HepG2 (cell line): ENCODE results near the gene MSGN1. TPM values are rescaled to one million over a fixed set of nuclear protein-coding genes. Genes with fewer than 3 reads are reported as not detected.

Experiments
- ATAC-seq: fragments of 200-7000 bp; cut with Tn5 transposase; 3 replicates; pipeline ENCODE4 v1.9.1; 2020; ENCODE audit warnings: mild to moderate bottlenecking, moderate library complexity
- BruUV-seq: library from RNA; stranded (reverse); fragments of 400-500 nt; replicated peaks from 2 replicates; lab custom pipeline; 2021; lab: Mats Ljungman, UMichigan
- CTCF ChIA-PET: fragments of 300-600 bp; formaldehyde crosslinking; extraction: SDS; loops from one replicate; lab custom pipeline; 2021; ENCODE audit warnings: low total read pairs, inconsistent platforms, low intra/inter-chr PET ratio; lab: Yijun Ruan, JAX
- POLR2A ChIA-PET: fragments of 350-600 bp; sonication (Branson Sonifier 250); formaldehyde crosslinking; loops from one replicate; lab custom pipeline; 2020; ENCODE audit warnings: antibody characterized with exemption, inconsistent platforms; lab: Yijun Ruan, JAX
- DNase-seq: peaks from one replicate; pipeline ENCODE4 v3.0.0-alpha.2; 2015; ENCODE audit warnings: low spot score
- FAIRE-seq: peaks from 3 replicates; lab custom pipeline; 2011; peaks lifted over from hg19 to GRCh38; lab: Jason Lieb, UNC
- H2AFZ ChIP-seq: one replicate; pipeline ENCODE4 v1.6.1; 2011; ENCODE audit warnings: low read length, inconsistent platforms
- H3K27ac ChIP-seq: fragments of 300-600 bp; 3 replicates; pipeline ENCODE4 v1.8.0; 2011; ENCODE audit warnings: mixed run types, mild to moderate bottlenecking, mixed read lengths, low read length, inconsistent platforms; ENCODE audit not compliant: insufficient read depth; ENCODE audit errors: extremely low read length
- H3K27me3 ChIP-seq, 2 experiments: fragments of 200-600 bp in 1 of 2; 2 replicates in 1 of 2; 3 replicates in 1 of 2; pipeline versions ENCODE4 v1.6.0 to v1.8.0; 2011; ENCODE audit warnings: low read length in 2 of 2, mild to moderate bottlenecking in 2 of 2, moderate library complexity in 2 of 2, inconsistent platforms in 1 of 2; ENCODE audit not compliant: insufficient read depth in 2 of 2, control insufficient read depth in 1 of 2
- H3K36me3 ChIP-seq, 2 experiments: fragments of 200-600 bp in 1 of 2; replicated peaks in 1 of 2; 2 replicates in 1 of 2; 3 replicates in 1 of 2; pipeline versions ENCODE4 v1.5.1 to v1.8.0; 2011; ENCODE audit warnings: low read length in 2 of 2, inconsistent platforms in 1 of 2; ENCODE audit not compliant: insufficient read depth in 2 of 2, control insufficient read depth in 1 of 2
- H3K4me1 ChIP-seq: 2 replicates; pipeline ENCODE4 v1.5.1; 2012; ENCODE audit warnings: low read length, inconsistent platforms; ENCODE audit not compliant: insufficient read depth
- H3K4me2 ChIP-seq: 2 replicates; pipeline ENCODE4 v1.6.0; 2011; ENCODE audit warnings: low read depth, low read length, inconsistent platforms
- H3K4me3 ChIP-seq, 3 experiments: fragments of 200-600 bp in 1 of 3; sonication (generic), shearing (Covaris generic) in 1 of 3; replicated peaks in 1 of 3; 2 replicates each; pipeline ENCODE4 v1.5.1; 2011 to 2016; ENCODE audit warnings: low read length in 3 of 3, inconsistent platforms in 2 of 3, low read depth in 2 of 3, mild to moderate bottlenecking in 2 of 3, control low read depth in 1 of 3, mixed read lengths in 1 of 3; ENCODE audit not compliant: insufficient read depth in 1 of 3
- H3K79me2 ChIP-seq: one replicate; pipeline ENCODE4 v1.6.1; 2011; ENCODE audit warnings: low read length, inconsistent platforms; ENCODE audit not compliant: insufficient read depth
- H3K9ac ChIP-seq: 2 replicates; pipeline ENCODE4 v1.6.0; 2011; ENCODE audit warnings: mild to moderate bottlenecking, low read depth, low read length, inconsistent platforms; ENCODE audit not compliant: insufficient read depth
- H3K9me3 ChIP-seq: 2 replicates; pipeline ENCODE4 v1.5.1; 2012; ENCODE audit warnings: mild to moderate bottlenecking, low read length
- H4K20me1 ChIP-seq: 2 replicates; pipeline ENCODE4 v1.6.0; 2011; ENCODE audit warnings: inconsistent platforms, mild to moderate bottlenecking, low read length, moderate library complexity; ENCODE audit not compliant: insufficient read depth
- ATF2 ChIP-seq: sonication (generic); formaldehyde crosslinking; IDR thresholded peaks from 2 replicates; pipeline ENCODE4 v1.4.0; 2020; ENCODE audit warnings: missing genetic modification reagents
- ATF7-NPFF ChIP-seq: sonication (generic); formaldehyde crosslinking; IDR thresholded peaks from 2 replicates; pipeline ENCODE4 v1.8.1; 2023; ENCODE audit warnings: mild to moderate bottlenecking, low read depth, missing genetic modification reagents, moderate library complexity
- BCL6 ChIP-seq: IDR thresholded peaks from 2 replicates; pipeline ENCODE4 v1.6.1; 2016; ENCODE audit warnings: missing genetic modification reagents, missing compliant biosample characterization
- CBX2 ChIP-seq, 2 experiments: fragments of 200-600 bp in 1 of 2; sonication (generic); formaldehyde crosslinking in 1 of 2; IDR thresholded peaks; 2 replicates each; pipeline versions ENCODE4 v1.7.0 to v1.8.1; 2018 to 2022; ENCODE audit warnings: low read depth in 2 of 2, low read length in 1 of 2, mild to moderate bottlenecking in 1 of 2, missing genetic modification reagents in 1 of 2
- CERS6 ChIP-seq: sonication (generic); formaldehyde crosslinking; IDR thresholded peaks from 2 replicates; pipeline ENCODE4 v1.5.0; 2020; ENCODE audit warnings: missing genetic modification reagents
- FOXP1 ChIP-seq, 2 experiments: fragments of 450-650 bp in 1 of 2; IDR thresholded peaks; 2 replicates each; pipeline ENCODE4 v1.6.1; 2017 to 2018; ENCODE audit warnings: antibody characterized with exemption in 1 of 2
- GRHL1 ChIP-seq: sonication (generic); formaldehyde crosslinking; conservative IDR thresholded peaks from 2 replicates; pipeline ENCODE4 v1.8.0; 2022; ENCODE audit warnings: missing genetic modification reagents
- MAFG ChIP-seq: sonication (generic); formaldehyde crosslinking; IDR thresholded peaks from 2 replicates; pipeline ENCODE4 v1.5.1; 2020; ENCODE audit warnings: mild to moderate bottlenecking, missing genetic modification reagents
- MED13 ChIP-seq: sonication (generic); formaldehyde crosslinking; IDR thresholded peaks from 2 replicates; pipeline ENCODE4 v1.5.0; 2020; ENCODE audit warnings: missing genetic modification reagents
- TEAD2 ChIP-seq: sonication (generic); formaldehyde crosslinking; IDR thresholded peaks from 2 replicates; pipeline ENCODE4 v1.9.0; 2021; ENCODE audit warnings: missing genetic modification reagents
- TFAP4 ChIP-seq: sonication (generic); IDR thresholded peaks from 2 replicates; pipeline ENCODE4 v1.6.1; 2016; ENCODE audit warnings: low read depth, borderline replicate concordance
- TGIF2 ChIP-seq: IDR thresholded peaks from 2 replicates; pipeline ENCODE4 v1.6.1; 2016; ENCODE audit warnings: control low read depth, missing compliant biosample characterization
- TP53 ChIP-seq: sonication (generic); formaldehyde crosslinking; conservative IDR thresholded peaks from 2 replicates; pipeline ENCODE4 v1.4.0; 2020; ENCODE audit warnings: missing genetic modification reagents
- U2AF1 ChIP-seq: fragments of 200-400 bp; formaldehyde crosslinking; optimal IDR thresholded peaks from 2 replicates; pipeline ENCODE3; 2017; ENCODE audit warnings: mild to moderate bottlenecking, low read depth, low read length
- ZBTB7B ChIP-seq: sonication (generic); formaldehyde crosslinking; IDR thresholded peaks from 2 replicates; pipeline ENCODE4 v1.4.0; 2020; ENCODE audit warnings: missing genetic modification reagents
- ZMAT3 ChIP-seq: sonication (generic); formaldehyde crosslinking; conservative IDR thresholded peaks from 2 replicates; pipeline ENCODE4 v1.7.0; 2021; ENCODE audit warnings: missing genetic modification reagents
- ZNF749 ChIP-seq: sonication (generic); formaldehyde crosslinking; IDR thresholded peaks from 2 replicates; pipeline ENCODE4 v1.8.0; 2022; ENCODE audit warnings: mild to moderate bottlenecking, missing genetic modification reagents, moderate library complexity, borderline replicate concordance
- ZSCAN21 ChIP-seq: sonication (generic); formaldehyde crosslinking; IDR thresholded peaks from 2 replicates; pipeline ENCODE4 v1.8.0; 2022; ENCODE audit warnings: mild to moderate bottlenecking, missing genetic modification reagents, moderate library complexity, borderline replicate concordance
- WGBS: methylation state at CpG from one replicate; pipeline ENCODE4 v1.1.6; 2017; ENCODE audit warnings: low lambda C conversion rate; 5-methylcytosine and 5-hydroxymethylcytosine counted together
- in situ Hi-C: cut with HindIII; loops from 2 replicates; pipeline ENCODE4 v1.10.0; 2017; ENCODE audit warnings: low pct_unique_long_range_greater_than_20kb; ENCODE audit not compliant: extremely low pct_ligation_motif_present
- intact Hi-C: fragments of 100-400 bp; cut with micrococcal nuclease; formaldehyde crosslinking; loops from one replicate; pipeline ENCODE4 v1.10.0; 2022; ENCODE audit not compliant: unreplicated experiment
- polyA plus RNA-seq, 8 experiments: library from polyadenylated mRNA; depleted of rRNA in 3 of 8; stranded (reverse) in 7 of 8; unstranded in 1 of 8; fragments of >200 nt; fragmentation: Illumina TruSeq in 4 of 8; extraction: Trizol in 4 of 8; gene quantifications; 2 replicates each; pipeline versions ENCODE4 v1.2.1 to v1.2.3, GENCODE V29; 2011 to 2016; ENCODE audit warnings: low read depth in 4 of 8, missing spikeins in 1 of 8, mixed read lengths in 1 of 8; ENCODE audit not compliant: insufficient read depth in 1 of 8
- total RNA-seq, 5 experiments: library from RNA; depleted of rRNA; stranded (reverse); fragments of >200 nt; fragmentation: Illumina TruSeq; extraction: Trizol; gene quantifications; 2 replicates each; pipeline ENCODE4 v1.2.3, GENCODE V29; 2016; ENCODE audit warnings: low read depth in 1 of 5

The MSGN1 gene
- total and polyA plus RNA-seq, 2 of the 13 experiments (the other 11 are each of a cell fraction or from before 2014, with no cell fraction given) = not detected

GRCh38 chr2:17800693-17801458 lies 15.4 kb upstream of the MSGN1 start (continued):
- TF ChIP-seq FOXP1 (IDR thresholded peaks at IDR 0.05) = no peak
- no peak for TF ChIP-seq FOXP1 (CRISPR knock-in tag; IDR thresholded peaks at IDR 0.05)
- no peak for TF ChIP-seq ZSCAN21 (CRISPR knock-in tag)
- no peak for TF ChIP-seq TFAP4
- TF ChIP-seq ATF2 (CRISPR knock-in tag) = no peak

- H3K79me2 ChIP-seq = no peaks in the 10 kb centered on the region
- no peaks in the 10 kb centered on the region for H4K20me1 ChIP-seq
- no peak overlapping the region for H2AFZ ChIP-seq
- peaks cover 24% of the 10 kb centered on the region for H3K4me1 ChIP-seq
- H3K36me3 ChIP-seq = no peaks in the 10 kb centered on the region
- DNase-seq (no peak), ATAC-seq (no peak), FAIRE-seq (no peak)
- no peak overlapping the region for H3K4me2 ChIP-seq
- intact Hi-C loops = no loop called here
- no peak overlapping the region for H3K9ac ChIP-seq
- CTCF ChIA-PET = no interaction called here
- in situ Hi-C loops = no loop called here
- 2% methylated on average over 3 of the region's 3 CpGs for WGBS
- H3K4me3 ChIP-seq = no peak overlapping the region
- H3K27ac ChIP-seq = no peak overlapping the region
- H3K27me3 ChIP-seq = peaks cover 0 to 12% of the 10 kb centered on the region in 2 experiments; a peak in 2 of 5 replicates
- H3K9me3 ChIP-seq = no peaks in the 10 kb centered on the region
- BruUV-seq = no TSS peak
- POLR2A ChIA-PET = no interaction called here
- no peak for TF ChIP-seq GRHL1 (CRISPR knock-in tag)
- TF ChIP-seq CBX2 (IDR thresholded peaks at IDR 0.05; ENCODE audit: low read depth, low read length) = no peak
- TF ChIP-seq CBX2 (CRISPR knock-in tag; IDR thresholded peaks at IDR 0.05; ENCODE audit: low read depth) = no peak
- TF ChIP-seq ZNF749 (CRISPR knock-in tag) = no peak
- TF ChIP-seq ZBTB7B (CRISPR knock-in tag) = no peak
- TF ChIP-seq MAFG (CRISPR knock-in tag) = no peak
- TF ChIP-seq ATF7-NPFF (CRISPR knock-in tag) = no peak
- TF ChIP-seq TEAD2 (CRISPR knock-in tag) = no peak
- no peak for TF ChIP-seq TP53 (CRISPR knock-in tag)
- TF ChIP-seq MED13 (CRISPR knock-in tag) = no peak
- no peak for TF ChIP-seq CERS6
- TF ChIP-seq U2AF1 = no peak
- no peak for TF ChIP-seq ZMAT3 (CRISPR knock-in tag)
- no peak for TF ChIP-seq TGIF2 (CRISPR knock-in tag)
- no peak for TF ChIP-seq BCL6 (CRISPR knock-in tag)
Measured at GRCh38 chr2:17803497-17803896, 12.8 kb upstream of the MSGN1 start.
